PFSK-1 (cell line): ENCODE results near the gene ELAC1.

Experiments used
- REST ChIP-seq, 2 experiments: IDR thresholded peaks; 2 replicates each; pipeline versions ENCODE4 v1.6.1 to v1.8.0; 2011 to 2012; ENCODE audit warnings: low read depth in 2 of 2, low read length in 2 of 2, control low read depth in 1 of 2, inconsistent platforms in 1 of 2, mild to moderate bottlenecking in 1 of 2, moderate library complexity in 1 of 2; ENCODE audit not compliant: insufficient read depth in 1 of 2
- SIN3A ChIP-seq: IDR thresholded peaks from 2 replicates; pipeline ENCODE4 v1.6.1; 2012; ENCODE audit warnings: mild to moderate bottlenecking, low read length, moderate library complexity, borderline replicate concordance; ENCODE audit not compliant: insufficient read depth
- TAF1 ChIP-seq: IDR thresholded peaks from 2 replicates; pipeline ENCODE4 v1.6.1; 2012; ENCODE audit warnings: low read length, control low read depth, borderline replicate concordance; ENCODE audit not compliant: insufficient read depth

- TF ChIP-seq REST (IDR thresholded peaks at IDR 0.05; ENCODE audit: insufficient read depth in 1 of 2, low read depth in 2 of 2, low read length in 2 of 2) (no peak), SIN3A (no peak), TAF1 (no peak)
These were observed 5.7 kb downstream of the ELAC1 start for GRCh38 chr18:50973367-50974126.
